ENCODE measurements around the gene U2SURP.

DNA sequence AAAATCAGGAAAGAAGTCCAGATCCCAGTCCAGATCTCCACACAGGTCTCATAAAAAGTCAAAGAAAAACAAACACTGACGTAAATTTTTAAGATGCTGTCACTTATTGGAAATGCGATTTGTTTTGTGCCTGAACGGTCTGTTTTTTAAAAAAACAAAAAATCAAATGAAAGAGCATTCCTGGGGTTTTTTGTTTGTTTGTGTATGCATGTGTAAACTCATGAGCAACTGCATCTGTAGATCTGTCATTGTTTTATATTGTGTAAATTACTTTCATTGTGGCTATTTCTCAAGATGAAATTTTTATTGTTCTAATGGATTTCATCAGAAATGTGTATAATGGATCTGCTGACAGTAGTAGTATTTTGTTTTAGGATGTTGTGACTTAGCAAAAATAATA lies 55.0 kb downstream of the U2SURP start:
- TF ChIP-seq CTCF (IDR thresholded peaks at IDR 0.05) (no peak), POLR2A (IDR thresholded peaks at IDR 0.05) (no peak)

All from Peyer's patch (tissue), 4 donors.